Measurements from ENCODE around the gene RAI1.

Gene RAI1

DNA sequence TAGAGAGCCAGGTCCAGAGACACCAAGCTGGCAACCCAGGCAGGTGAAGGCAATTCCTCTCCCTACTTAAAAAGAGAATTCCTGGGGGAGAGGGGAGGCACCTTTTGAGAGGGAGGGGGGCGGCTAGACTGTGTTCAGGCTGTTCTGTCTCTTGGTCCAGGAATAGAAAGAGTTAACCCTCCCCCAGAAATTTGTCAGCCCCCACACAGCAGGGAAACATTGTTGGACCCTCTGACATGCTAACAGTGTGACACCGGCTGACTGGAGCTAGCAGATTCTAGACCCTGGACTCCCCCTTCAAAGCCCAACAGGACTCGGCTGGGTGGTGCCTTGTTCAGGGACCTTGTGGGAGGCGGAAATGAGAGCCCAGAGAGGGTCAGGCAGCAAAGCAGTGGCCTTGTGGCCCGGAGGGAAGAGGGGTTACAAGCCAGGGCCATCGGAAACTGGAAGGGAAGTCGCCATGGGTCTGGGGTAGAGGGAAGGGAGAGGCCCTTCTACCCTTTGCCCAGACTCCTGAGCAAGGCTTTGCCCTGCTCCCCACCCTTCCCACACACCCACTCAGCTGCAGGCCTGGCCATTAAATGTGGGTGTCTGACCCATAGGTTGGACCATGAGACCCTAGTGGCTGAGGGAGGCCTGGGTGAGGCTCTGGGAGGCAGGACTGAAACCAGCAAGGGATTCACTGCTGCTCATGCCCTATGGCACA, 44.6 kb downstream of the RAI1 start:
- no peak for TF ChIP-seq CTCF (IDR thresholded peaks at IDR 0.05; ENCODE audit: borderline replicate concordance, insufficient read depth, low read depth, low read length)
- peak overlapping the region; percentile 85 for H3K4me3 ChIP-seq (ENCODE audit: low read depth, low read length)

- TF ChIP-seq CTCF (IDR thresholded peaks at IDR 0.05; ENCODE audit: borderline replicate concordance, insufficient read depth, low read depth, low read length) = no peak
- H3K4me3 ChIP-seq (ENCODE audit: low read depth, low read length) = no peak overlapping the region
Measured at GRCh38 chr17:17726458-17727060, 45.3 kb downstream of the RAI1 start.

- TF ChIP-seq CTCF (IDR thresholded peaks at IDR 0.05; ENCODE audit: borderline replicate concordance, insufficient read depth, low read depth, low read length) = no peak
- no peak overlapping the region for H3K4me3 ChIP-seq (ENCODE audit: low read depth, low read length)
Measured at GRCh38 chr17:17727111-17727659, 45.9 kb downstream of the RAI1 start.

GRCh38 chr17:17728146-17728545, 46.9 kb downstream of the RAI1 start:
- no peak overlapping the region for H3K4me3 ChIP-seq (ENCODE audit: low read depth, low read length)
- TF ChIP-seq CTCF (IDR thresholded peaks at IDR 0.05; ENCODE audit: borderline replicate concordance, insufficient read depth, low read depth, low read length) = no peak

DNA sequence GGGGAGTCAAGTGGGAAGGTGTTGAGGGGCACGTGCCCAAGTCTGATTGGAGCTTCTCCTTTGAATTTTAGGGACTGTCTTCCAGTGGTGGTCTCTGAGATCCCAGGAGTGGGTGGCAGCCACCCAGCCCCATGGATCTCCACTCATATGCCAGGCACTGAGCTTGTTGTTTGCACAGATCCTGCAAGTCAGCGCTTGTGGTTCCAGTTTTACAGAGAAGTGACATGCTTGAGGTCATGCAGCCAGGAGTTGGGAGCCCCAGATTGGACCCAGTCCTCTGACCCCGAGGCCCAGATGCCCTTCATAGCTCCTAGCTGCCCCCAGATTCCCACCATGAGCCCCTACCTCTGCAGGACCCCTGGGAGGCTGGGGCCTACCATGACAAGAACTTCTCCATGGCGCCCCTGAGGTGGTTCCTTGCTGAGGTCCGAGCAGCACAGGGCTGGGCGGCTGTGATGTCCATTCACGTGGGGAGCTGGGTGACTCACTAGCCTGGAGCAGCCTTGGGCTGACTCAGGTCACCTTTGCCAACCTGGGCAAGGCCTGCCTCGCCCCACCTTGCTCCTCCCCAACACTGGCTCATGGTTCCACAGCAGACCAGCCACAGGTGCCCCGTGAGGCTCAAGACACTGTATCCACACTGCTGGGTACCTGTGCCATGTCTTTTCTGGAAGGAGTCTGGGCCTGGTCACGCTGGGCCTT, 47.4 kb downstream of the RAI1 start:
- no peak overlapping the region for H3K4me3 ChIP-seq (ENCODE audit: low read depth, low read length)

DNA sequence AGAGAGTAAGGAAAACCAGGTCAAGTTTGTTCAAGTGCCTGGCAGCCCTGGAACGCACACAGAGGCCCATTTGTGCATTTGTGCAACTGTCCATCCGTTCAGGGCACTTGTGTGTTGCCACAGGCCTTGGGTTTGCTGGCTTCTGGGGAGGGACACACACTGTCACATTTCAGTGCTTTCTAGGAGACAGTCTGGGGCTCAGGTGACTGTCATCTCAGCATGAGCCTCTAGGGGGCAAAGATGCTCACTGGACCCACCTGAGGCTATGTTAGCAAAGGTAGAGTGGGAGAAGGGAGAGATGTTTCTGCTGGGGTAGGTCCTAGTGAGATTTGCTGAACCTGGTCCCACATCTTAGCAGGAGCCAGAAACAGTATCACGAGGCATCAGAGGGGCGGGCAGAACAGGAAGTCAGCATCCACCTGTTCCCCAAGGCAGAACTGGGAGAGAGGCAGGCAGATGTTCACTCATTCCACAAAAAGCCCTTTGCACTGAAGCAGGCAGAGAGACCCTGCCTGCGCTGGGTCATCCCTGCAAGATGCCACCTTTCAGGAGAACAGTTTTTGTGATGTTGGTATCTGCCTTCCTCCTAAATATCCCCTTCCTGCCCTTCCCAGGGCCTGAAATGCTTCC, 48.5 kb downstream of the RAI1 start:
- no peak overlapping the region for H3K4me3 ChIP-seq (ENCODE audit: low read depth, low read length)
- peak; percentile 85 for TF ChIP-seq CTCF (IDR thresholded peaks at IDR 0.05; ENCODE audit: borderline replicate concordance, insufficient read depth, low read depth, low read length)

More for the DNA sequence above, 47.4 kb downstream of the RAI1 start:
- TF ChIP-seq CTCF (IDR thresholded peaks at IDR 0.05; ENCODE audit: borderline replicate concordance, insufficient read depth, low read depth, low read length) = no peak

Data from GM12875 (cell line).